Kidney glomerular epithelial cell (primary cell): Measurements from ENCODE around the gene TBC1D22A.

Experiments used
- DNase-seq: peaks from one replicate; lab custom pipeline; 2025; lab: John Stamatoyannopoulos, UW

Gene TBC1D22A

GRCh38 chr22:47191671-47192650, 429.5 kb downstream of the TBC1D22A start:
- no peak for DNase-seq

- no peak for DNase-seq
These were observed 430.4 kb downstream of the TBC1D22A start for GRCh38 chr22:47192651-47193437.

- no peak for DNase-seq
These were observed 431.3 kb downstream of the TBC1D22A start for GRCh38 chr22:47193606-47194329.

GRCh38 chr22:47194476-47195155, 432.2 kb downstream of the TBC1D22A start:
- no peak for DNase-seq

GRCh38 chr22:47195156-47195483, 432.7 kb downstream of the TBC1D22A start:
- DNase-seq, result no peak

GRCh38 chr22:47195484-47196165, 433.2 kb downstream of the TBC1D22A start:
- no peak for DNase-seq

- no peak for DNase-seq
These were observed 433.9 kb downstream of the TBC1D22A start for GRCh38 chr22:47196166-47196849.

- DNase-seq, result no peak
These were observed 434.7 kb downstream of the TBC1D22A start for GRCh38 chr22:47196881-47197772.

- no peak for DNase-seq
These were observed 435.5 kb downstream of the TBC1D22A start for GRCh38 chr22:47197773-47198500.

GRCh38 chr22:47198801-47199251, 436.4 kb downstream of the TBC1D22A start:
- no peak for DNase-seq

GRCh38 chr22:47199261-47199978, 437.0 kb downstream of the TBC1D22A start:
- DNase-seq, result no peak

- DNase-seq, result no peak
These were observed 437.5 kb downstream of the TBC1D22A start for GRCh38 chr22:47199979-47200272.

GRCh38 chr22:47200273-47201051, 438.0 kb downstream of the TBC1D22A start:
- DNase-seq, result no peak

GRCh38 chr22:47201186-47201995, 438.9 kb downstream of the TBC1D22A start:
- no peak for DNase-seq

- DNase-seq, result no peak
These were observed 439.8 kb downstream of the TBC1D22A start for GRCh38 chr22:47201996-47202818.
